SK-N-MC (cell line): Measurements from ENCODE around the gene PRDM16.

Experiments used
- FOXP2 ChIP-seq: optimal IDR thresholded peaks from 2 replicates; pipeline ENCODE3; 2011; ENCODE audit warnings: mild to moderate bottlenecking, moderate library complexity; ENCODE audit not compliant: insufficient read depth; ENCODE audit errors: extremely low read length, control extremely low read depth
- POLR2AphosphoS5 ChIP-seq: IDR thresholded peaks from 2 replicates; pipeline ENCODE4 v1.6.1; 2012; ENCODE audit warnings: mild to moderate bottlenecking, low read depth, low read length, borderline replicate concordance

- TF ChIP-seq FOXP2, result no peak
- no peak for TF ChIP-seq POLR2AphosphoS5
Observed at GRCh38 chr1:3440300-3440681, 371.3 kb downstream of the PRDM16 start.
